Panc1 (cell line): ENCODE measurements around the gene WFDC11.

Experiments
- CTCF ChIP-seq: fragments of 450-650 bp; IDR thresholded peaks from 2 replicates; pipeline ENCODE4 v1.5.1; 2017; ENCODE audit warnings: mild to moderate bottlenecking
- REST ChIP-seq, 2 experiments: IDR thresholded peaks; 2 replicates each; pipeline ENCODE4 v1.6.1; 2011 to 2012; ENCODE audit warnings: low read depth in 2 of 2, control low read depth in 1 of 2, low read length in 1 of 2, mild to moderate bottlenecking in 1 of 2, moderate library complexity in 1 of 2; ENCODE audit not compliant: insufficient read depth in 1 of 2

GRCh38 chr20:45612314-45612713 is 57.7 kb downstream of the WFDC11 start:
- no peak for TF ChIP-seq CTCF
- TF ChIP-seq REST (IDR thresholded peaks at IDR 0.05; ENCODE audit: insufficient read depth in 1 of 2, low read depth in 2 of 2, low read length in 1 of 2) = no peak
